HepG2 (cell line): ENCODE measurements around the gene EPB41. TPM values are rescaled to one million over a fixed set of nuclear protein-coding genes. Genes with fewer than 3 reads are reported as not detected.

Experiments
- ATF7 ChIP-seq, 2 experiments: fragments of 450-650 bp in 1 of 2; sonication (generic) in 1 of 2; formaldehyde crosslinking in 1 of 2; IDR thresholded peaks; 2 replicates each; pipeline versions ENCODE4 v1.4.0 to v1.6.1; 2016 to 2020; ENCODE audit warnings: antibody characterized with exemption in 1 of 2, mild to moderate bottlenecking in 1 of 2, missing genetic modification reagents in 1 of 2
- BRF2 ChIP-seq: sonication (generic); formaldehyde crosslinking; IDR thresholded peaks from 2 replicates; pipeline ENCODE4 v1.8.1; 2022; ENCODE audit warnings: mild to moderate bottlenecking, missing genetic modification reagents
- EP300 ChIP-seq, 3 experiments: sonication (generic) in 1 of 3; formaldehyde crosslinking in 1 of 3; IDR thresholded peaks; 2 replicates each; pipeline versions ENCODE4 v1.5.1 to v1.6.1; 2011 to 2020; ENCODE audit warnings: low read depth in 2 of 3, low read length in 2 of 3, borderline replicate concordance in 1 of 3, improper control_type of control experiment in 1 of 3, mild to moderate bottlenecking in 1 of 3, missing genetic modification reagents in 1 of 3, moderate library complexity in 1 of 3
- ESRRA ChIP-seq: sonication (generic); formaldehyde crosslinking; IDR thresholded peaks from 2 replicates; pipeline ENCODE4 v1.5.1; 2020; ENCODE audit warnings: mild to moderate bottlenecking, low read depth, missing genetic modification reagents
- HES4 ChIP-seq: sonication (generic); formaldehyde crosslinking; IDR thresholded peaks from 2 replicates; pipeline ENCODE4 v1.9.0; 2021; ENCODE audit warnings: mild to moderate bottlenecking, missing genetic modification reagents, borderline replicate concordance
- HNRNPUL1 ChIP-seq: fragments of 200-400 bp; formaldehyde crosslinking; IDR thresholded peaks from 2 replicates; pipeline ENCODE4 v1.6.1; 2017; ENCODE audit warnings: low read depth, mild to moderate bottlenecking, low read length, moderate library complexity
- HOXA7 ChIP-seq: sonication (generic); formaldehyde crosslinking; IDR thresholded peaks from 2 replicates; pipeline ENCODE4 v1.8.1; 2022; ENCODE audit warnings: mild to moderate bottlenecking, missing genetic modification reagents, moderate library complexity
- JDP2 ChIP-seq: sonication (generic); formaldehyde crosslinking; IDR thresholded peaks from 2 replicates; pipeline ENCODE4 v1.8.1; 2022; ENCODE audit warnings: missing genetic modification reagents, borderline replicate concordance
- JUND ChIP-seq: sonication (generic); formaldehyde crosslinking; IDR thresholded peaks from 2 replicates; pipeline ENCODE4 v1.8.0; 2022; ENCODE audit warnings: mild to moderate bottlenecking, missing genetic modification reagents
- RBAK ChIP-seq: sonication (generic); formaldehyde crosslinking; IDR thresholded peaks from 2 replicates; pipeline ENCODE4 v1.5.1; 2020; ENCODE audit warnings: mild to moderate bottlenecking, missing genetic modification reagents
- REXO4 ChIP-seq: sonication (generic); formaldehyde crosslinking; IDR thresholded peaks from 2 replicates; pipeline ENCODE4 v1.8.0; 2022; ENCODE audit warnings: missing genetic modification reagents, mild to moderate bottlenecking, borderline replicate concordance
- SALL1 ChIP-seq: sonication (generic); formaldehyde crosslinking; IDR thresholded peaks from 2 replicates; pipeline ENCODE4 v1.8.0; 2022; ENCODE audit warnings: mild to moderate bottlenecking, missing genetic modification reagents
- TRAFD1 ChIP-seq: sonication (generic); formaldehyde crosslinking; IDR thresholded peaks from 2 replicates; pipeline ENCODE4 v1.5.1; 2020; ENCODE audit warnings: missing genetic modification reagents, mild to moderate bottlenecking, borderline replicate concordance
- ZKSCAN1 ChIP-seq: fragments of 150-350 bp; IDR thresholded peaks from 2 replicates; pipeline ENCODE4 v1.6.1; 2014; ENCODE audit warnings: low read length
- ZNF207 ChIP-seq: fragments of 450-650 bp; IDR thresholded peaks from 2 replicates; pipeline ENCODE4 v1.6.1; 2016; ENCODE audit warnings: antibody characterized with exemption, borderline replicate concordance
- ZNF570 ChIP-seq: sonication (generic); formaldehyde crosslinking; IDR thresholded peaks from 2 replicates; pipeline ENCODE4 v1.4.0; 2020; ENCODE audit warnings: mild to moderate bottlenecking, missing genetic modification reagents, borderline replicate concordance
- ZNF644 ChIP-seq: IDR thresholded peaks from 2 replicates; pipeline ENCODE4 v1.6.1; 2016; ENCODE audit warnings: low read depth
- ZNF740 ChIP-seq: sonication (generic); formaldehyde crosslinking; IDR thresholded peaks from 2 replicates; pipeline ENCODE4 v1.4.0; 2020; ENCODE audit warnings: missing genetic modification reagents
- ZNF891 ChIP-seq: sonication (generic); formaldehyde crosslinking; IDR thresholded peaks from 2 replicates; pipeline ENCODE4 v1.5.0; 2020; ENCODE audit warnings: mild to moderate bottlenecking, missing genetic modification reagents
- ZSCAN21 ChIP-seq: sonication (generic); formaldehyde crosslinking; IDR thresholded peaks from 2 replicates; pipeline ENCODE4 v1.8.0; 2022; ENCODE audit warnings: mild to moderate bottlenecking, missing genetic modification reagents, moderate library complexity, borderline replicate concordance
- ZSCAN29 ChIP-seq: sonication (generic); formaldehyde crosslinking; conservative IDR thresholded peaks from 2 replicates; pipeline ENCODE4 v1.4.0; 2020; ENCODE audit warnings: mild to moderate bottlenecking, missing genetic modification reagents
- polyA plus RNA-seq, 8 experiments: library from polyadenylated mRNA; depleted of rRNA in 3 of 8; stranded (reverse) in 7 of 8; unstranded in 1 of 8; fragments of >200 nt; fragmentation: Illumina TruSeq in 4 of 8; extraction: Trizol in 4 of 8; gene quantifications; 2 replicates each; pipeline versions ENCODE4 v1.2.1 to v1.2.3, GENCODE V29; 2011 to 2016; ENCODE audit warnings: low read depth in 4 of 8, missing spikeins in 1 of 8, mixed read lengths in 1 of 8; ENCODE audit not compliant: insufficient read depth in 1 of 8
- total RNA-seq, 5 experiments: library from RNA; depleted of rRNA; stranded (reverse); fragments of >200 nt; fragmentation: Illumina TruSeq; extraction: Trizol; gene quantifications; 2 replicates each; pipeline ENCODE4 v1.2.3, GENCODE V29; 2016; ENCODE audit warnings: low read depth in 1 of 5
- TF ChIP-seq, protein P1 (sequence below): IDR thresholded peaks from 2 replicates; pipeline ENCODE4 v1.6.1; 2016; ENCODE audit warnings: missing biosample characterization, missing genetic modification reagents, low read depth
- TF ChIP-seq, protein P2 (sequence below): sonication (generic); formaldehyde crosslinking; IDR thresholded peaks from 2 replicates; pipeline ENCODE4 v1.4.0; 2020; ENCODE audit warnings: missing genetic modification reagents, borderline replicate concordance

EPB41 gene
- total and polyA plus RNA-seq, 2 of the 13 experiments (the other 11 are each of a cell fraction or from before 2014, with no cell fraction given): 34.5 to 46.7 TPM

DNA sequence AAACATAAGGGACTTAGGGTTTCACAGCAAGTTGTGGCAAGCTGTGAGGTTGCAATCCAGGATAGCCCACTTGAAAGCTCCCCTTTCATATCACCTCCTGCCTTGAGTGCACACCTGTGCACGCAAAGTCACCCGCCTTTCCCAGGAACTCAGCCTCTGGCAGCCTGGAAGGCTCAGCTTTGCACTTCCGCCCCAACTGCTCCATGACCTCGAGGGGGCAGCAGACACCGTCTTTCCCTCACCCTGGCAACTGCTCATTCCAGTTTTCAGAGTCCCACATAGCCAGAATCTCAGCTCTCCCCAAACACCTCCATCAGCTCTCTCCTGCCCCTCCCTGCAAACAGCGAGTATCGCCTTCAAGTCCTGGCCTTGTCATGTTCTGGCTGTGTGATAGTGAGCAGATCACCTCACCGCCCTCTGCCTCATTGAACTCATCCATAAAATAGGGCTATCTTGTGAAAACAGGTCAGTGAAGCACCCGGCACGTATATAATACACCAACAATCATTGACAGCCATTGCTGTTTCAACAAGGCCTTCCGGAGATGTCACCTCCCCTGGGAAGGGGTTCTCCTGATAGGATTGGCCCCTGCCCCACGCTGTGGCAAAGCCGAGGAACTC, 32.2 kb upstream of the EPB41 start (continued):
- TF ChIP-seq BRF2 (CRISPR knock-in tag) (no peak), ZSCAN21 (CRISPR knock-in tag) (peak; percentile 43; the same call in 1 of the 2 replicates), SALL1 (peak; percentile 66), ZNF644 (no peak), JUND (no peak), ATF7 (IDR thresholded peaks at IDR 0.05) (no peak), ATF7 (CRISPR knock-in tag; IDR thresholded peaks at IDR 0.05) (no peak), ESRRA (no peak), ZNF207 (no peak), HOXA7 (CRISPR knock-in tag) (no peak), EP300 (IDR thresholded peaks at IDR 0.05; ENCODE audit: low read depth in 2 of 2, low read length in 2 of 2) (no peak), EP300 (CRISPR knock-in tag; IDR thresholded peaks at IDR 0.05; ENCODE audit: borderline replicate concordance) (no peak), ZNF740 (CRISPR knock-in tag) (no peak), ZSCAN29 (CRISPR knock-in tag) (no peak), ZNF891 (CRISPR knock-in tag) (no peak), ZKSCAN1 (0 out of 2 replicates have a peak, but pooled peaks have one; percentile 16), REXO4 (no peak), HNRNPUL1 (no peak), JDP2 (CRISPR knock-in tag) (no peak), HES4 (CRISPR knock-in tag) (no peak), TRAFD1 (no peak), RBAK (no peak), ZNF570 (CRISPR knock-in tag) (no peak)
- TF ChIP-seq, protein P1, sequence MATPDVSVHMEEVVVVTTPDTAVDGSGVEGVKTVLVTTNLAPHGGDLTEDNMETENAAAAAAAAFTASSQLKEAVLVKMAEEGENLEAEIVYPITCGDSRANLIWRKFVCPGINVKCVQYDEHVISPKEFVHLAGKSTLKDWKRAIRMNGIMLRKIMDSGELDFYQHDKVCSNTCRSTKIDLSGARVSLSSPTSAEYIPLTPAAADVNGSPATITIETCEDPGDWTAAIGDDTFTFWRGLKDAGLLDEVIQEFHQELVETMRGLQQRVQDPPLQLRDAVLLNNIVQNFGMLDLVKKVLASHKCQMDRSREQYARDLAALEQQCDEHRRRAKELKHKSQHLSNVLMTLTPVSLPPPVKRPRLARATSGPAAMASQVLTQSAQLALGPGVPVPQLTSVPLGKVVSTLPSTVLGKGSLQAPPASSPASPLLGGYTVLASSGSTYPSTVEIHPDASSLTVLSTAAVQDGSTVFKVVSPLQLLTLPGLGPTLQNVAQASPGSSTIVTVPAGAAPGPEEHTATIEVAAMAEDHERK (CRISPR knock-in tag): no peak
- TF ChIP-seq, protein P2, sequence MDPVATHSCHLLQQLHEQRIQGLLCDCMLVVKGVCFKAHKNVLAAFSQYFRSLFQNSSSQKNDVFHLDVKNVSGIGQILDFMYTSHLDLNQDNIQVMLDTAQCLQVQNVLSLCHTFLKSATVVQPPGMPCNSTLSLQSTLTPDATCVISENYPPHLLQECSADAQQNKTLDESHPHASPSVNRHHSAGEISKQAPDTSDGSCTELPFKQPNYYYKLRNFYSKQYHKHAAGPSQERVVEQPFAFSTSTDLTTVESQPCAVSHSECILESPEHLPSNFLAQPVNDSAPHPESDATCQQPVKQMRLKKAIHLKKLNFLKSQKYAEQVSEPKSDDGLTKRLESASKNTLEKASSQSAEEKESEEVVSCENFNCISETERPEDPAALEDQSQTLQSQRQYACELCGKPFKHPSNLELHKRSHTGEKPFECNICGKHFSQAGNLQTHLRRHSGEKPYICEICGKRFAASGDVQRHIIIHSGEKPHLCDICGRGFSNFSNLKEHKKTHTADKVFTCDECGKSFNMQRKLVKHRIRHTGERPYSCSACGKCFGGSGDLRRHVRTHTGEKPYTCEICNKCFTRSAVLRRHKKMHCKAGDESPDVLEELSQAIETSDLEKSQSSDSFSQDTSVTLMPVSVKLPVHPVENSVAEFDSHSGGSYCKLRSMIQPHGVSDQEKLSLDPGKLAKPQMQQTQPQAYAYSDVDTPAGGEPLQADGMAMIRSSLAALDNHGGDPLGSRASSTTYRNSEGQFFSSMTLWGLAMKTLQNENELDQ (CRISPR knock-in tag): no peak
